Liver (tissue), 9 donors: Measurements from ENCODE around the gene ITLN1. TPM values are rescaled to one million over a fixed set of nuclear protein-coding genes. Genes with fewer than 3 reads are reported as not detected.

Source experiments
- DNase-seq: peaks from one replicate; pipeline ENCODE4 v3.0.0-alpha.2; 2017; ENCODE audit warnings: low spot score
- H3K27ac ChIP-seq, 2 donors: one replicate each; pipeline ENCODE4 v1.7.0; 2013; ENCODE audit warnings: inconsistent platforms in 2 of 2, low read length in 2 of 2, control low read depth in 1 of 2, low read depth in 1 of 2, mild to moderate bottlenecking in 1 of 2
- H3K27me3 ChIP-seq, 4 donors: one replicate each; pipeline versions ENCODE4 v1.6.1 to v1.7.0; 2013; ENCODE audit warnings: low read length in 3 of 4, inconsistent platforms in 1 of 4, mild to moderate bottlenecking in 1 of 4, moderate library complexity in 1 of 4; ENCODE audit not compliant: control insufficient read depth in 4 of 4, insufficient read depth in 4 of 4
- H3K36me3 ChIP-seq, 4 donors: one replicate each; pipeline versions ENCODE4 v1.6.1 to v1.7.0; 2013; ENCODE audit warnings: low read length in 3 of 4, mild to moderate bottlenecking in 3 of 4, low read depth in 1 of 4, moderate library complexity in 1 of 4; ENCODE audit not compliant: control insufficient read depth in 4 of 4, insufficient read depth in 3 of 4
- H3K4me1 ChIP-seq, 4 donors: one replicate each; pipeline versions ENCODE4 v1.6.1 to v1.7.0; 2013; ENCODE audit warnings: low read length in 3 of 4, mild to moderate bottlenecking in 3 of 4, moderate library complexity in 1 of 4; ENCODE audit not compliant: control insufficient read depth in 4 of 4, insufficient read depth in 4 of 4
- H3K4me3 ChIP-seq, 3 donors: one replicate each; pipeline versions ENCODE4 v1.6.1 to v1.7.0; 2013; ENCODE audit warnings: low read length in 3 of 3, control low read depth in 1 of 3, low read depth in 1 of 3, mild to moderate bottlenecking in 1 of 3
- H3K9ac ChIP-seq, 2 donors: one replicate each; pipeline ENCODE4 v1.7.0; 2013; ENCODE audit warnings: low read length in 2 of 2, mild to moderate bottlenecking in 2 of 2, moderate library complexity in 2 of 2, control low read depth in 1 of 2, low read depth in 1 of 2
- H3K9me3 ChIP-seq, 4 donors: one replicate each; pipeline versions ENCODE4 v1.6.1 to v1.7.0; 2013; ENCODE audit warnings: low read length in 3 of 4; ENCODE audit not compliant: control insufficient read depth in 4 of 4
- ATF3 ChIP-seq: IDR thresholded peaks from 2 replicates; pipeline ENCODE4 v1.6.1; 2016; ENCODE audit warnings: antibody characterized with exemption
- CTCF ChIP-seq: fragments of 150-350 bp; IDR thresholded peaks from 2 replicates; pipeline ENCODE4 v1.5.1; 2017; ENCODE audit warnings: improper control_type of control experiment, low read depth, low read length; ENCODE audit not compliant: missing input control
- EGR1 ChIP-seq, 2 donors: IDR thresholded peaks; 2 replicates each; pipeline ENCODE4 v1.6.1; 2016 to 2018; ENCODE audit warnings: antibody characterized with exemption in 2 of 2, low read depth in 2 of 2
- FOXA1 ChIP-seq: IDR thresholded peaks from 2 replicates; pipeline ENCODE4 v1.6.1; 2016; ENCODE audit warnings: antibody characterized with exemption
- FOXA2 ChIP-seq: IDR thresholded peaks from 2 replicates; pipeline ENCODE4 v1.6.1; 2016; ENCODE audit warnings: antibody characterized with exemption
- GABPA ChIP-seq, 2 donors: IDR thresholded peaks in 1 of 2; conservative IDR thresholded peaks in 1 of 2; 2 replicates each; pipeline ENCODE4 v1.6.1; 2016; ENCODE audit warnings: antibody characterized with exemption in 2 of 2, mild to moderate bottlenecking in 1 of 2, moderate library complexity in 1 of 2
- HNF4A ChIP-seq, 2 donors: conservative IDR thresholded peaks; 2 replicates each; pipeline ENCODE4 v1.6.1; 2016; ENCODE audit warnings: antibody characterized with exemption in 2 of 2, mild to moderate bottlenecking in 2 of 2
- HNF4G ChIP-seq: IDR thresholded peaks from 2 replicates; pipeline ENCODE4 v1.6.1; 2016; ENCODE audit warnings: antibody characterized with exemption
- MAX ChIP-seq: IDR thresholded peaks from 2 replicates; pipeline ENCODE4 v1.6.1; 2016; ENCODE audit warnings: antibody characterized with exemption
- RAD21 ChIP-seq, 2 donors: IDR thresholded peaks; 2 replicates each; pipeline ENCODE4 v1.6.1; 2016; ENCODE audit warnings: antibody characterized with exemption in 2 of 2, mild to moderate bottlenecking in 2 of 2
- REST ChIP-seq: IDR thresholded peaks from 2 replicates; pipeline ENCODE4 v1.6.1; 2016; ENCODE audit warnings: antibody characterized with exemption, mild to moderate bottlenecking
- RXRA ChIP-seq, 2 donors: IDR thresholded peaks; 2 replicates each; pipeline ENCODE4 v1.6.1; 2017 to 2018; ENCODE audit warnings: antibody characterized with exemption in 2 of 2, mild to moderate bottlenecking in 1 of 2
- SP1 ChIP-seq: IDR thresholded peaks from 2 replicates; pipeline ENCODE4 v1.6.1; 2018; ENCODE audit warnings: antibody characterized with exemption, mild to moderate bottlenecking
- TAF1 ChIP-seq: conservative IDR thresholded peaks from 2 replicates; pipeline ENCODE4 v1.6.1; 2016; ENCODE audit warnings: antibody characterized with exemption, mild to moderate bottlenecking
- YY1 ChIP-seq: IDR thresholded peaks from 2 replicates; pipeline ENCODE4 v1.6.1; 2016; ENCODE audit warnings: antibody characterized with exemption, mild to moderate bottlenecking
- WGBS: extraction: QIAGEN DNeasy Blood & Tissue Kit; methylation state at CpG from one replicate; pipeline ENCODE4 v1.1.7; 2013; 5-methylcytosine and 5-hydroxymethylcytosine counted together
- polyA plus RNA-seq, 2 donors: library from polyadenylated mRNA; stranded (reverse) in 1 of 2; unstranded in 1 of 2; fragments of 200-250 nt in 1 of 2; fragments of >200 nt in 1 of 2; fragmentation: Nextera tagmentation in 1 of 2; extraction: Ambion mirVana in 1 of 2; gene quantifications; one replicate each; pipeline versions ENCODE4 v1.2.1 to v1.2.3, GENCODE V29; 2013 to 2015
- total RNA-seq, 2 donors: library from RNA; depleted of rRNA; stranded (reverse); fragments of >200 nt; gene quantifications; one replicate each; pipeline ENCODE4 v1.2.3, GENCODE V29; 2014
- TF ChIP-seq, protein P1 (sequence below): IDR thresholded peaks from 2 replicates; pipeline ENCODE4 v1.6.1; 2016; ENCODE audit warnings: antibody characterized with exemption
- donor health status: healthy.
- donor health status: healthy.
- donor health status: healthy.
- donor health status: healthy.
- donor health status: healthy.

The ITLN1 gene
- total and polyA plus RNA-seq, 4 donors = 3.7 to 13.4 (median 5.5) TPM

- DNase-seq = no peak
- Histone ChIP-seq H3K27ac (no peak overlapping the region), H3K4me1 (no peaks in the 10 kb centered on the region), H3K9me3 (no peaks in the 10 kb centered on the region), H3K9ac (no peak overlapping the region), H3K4me3 (no peak overlapping the region), H3K27me3 (no peaks in the 10 kb centered on the region), H3K36me3 (no peaks in the 10 kb centered on the region)
- 79% methylated on average over 8 of the region's 8 CpGs for WGBS
- no peak for TF ChIP-seq HNF4G
- no peak for TF ChIP-seq SP1
- no peak for TF ChIP-seq EGR1 (IDR thresholded peaks at IDR 0.05; ENCODE audit: low read depth in 2 of 2)
- TF ChIP-seq FOXA1 = no peak
- TF ChIP-seq YY1 = no peak
- no peak for TF ChIP-seq GABPA (IDR thresholded peaks at IDR 0.05 in 1 of 2, conservative IDR thresholded peaks at IDR 0.05 in 1 of 2)
- no peak for TF ChIP-seq TAF1
- no peak for TF ChIP-seq CTCF
- no peak for TF ChIP-seq RXRA (IDR thresholded peaks at IDR 0.05)
Observed at GRCh38 chr1:160850993-160851392, 34.0 kb downstream of the ITLN1 start.

GRCh38 chr1:160850541-160850940, 34.4 kb downstream of the ITLN1 start:
- no peaks in the 10 kb centered on the region for H3K9me3 ChIP-seq
- H3K27ac ChIP-seq = no peak overlapping the region
- DNase-seq = no peak
- 82% methylated on average over 5 of the region's 5 CpGs for WGBS
- TF ChIP-seq SP1 = no peak
- TF ChIP-seq ATF3 = no peak
- no peak for TF ChIP-seq REST
- TF ChIP-seq RAD21 (IDR thresholded peaks at IDR 0.05) = no peak
- TF ChIP-seq TAF1 = no peak
- no peak for TF ChIP-seq FOXA1
- no peak for TF ChIP-seq GABPA (IDR thresholded peaks at IDR 0.05 in 1 of 2, conservative IDR thresholded peaks at IDR 0.05 in 1 of 2)
- TF ChIP-seq YY1 = no peak
- TF ChIP-seq HNF4A (conservative IDR thresholded peaks at IDR 0.05) = no peak
- TF ChIP-seq, protein P1, sequence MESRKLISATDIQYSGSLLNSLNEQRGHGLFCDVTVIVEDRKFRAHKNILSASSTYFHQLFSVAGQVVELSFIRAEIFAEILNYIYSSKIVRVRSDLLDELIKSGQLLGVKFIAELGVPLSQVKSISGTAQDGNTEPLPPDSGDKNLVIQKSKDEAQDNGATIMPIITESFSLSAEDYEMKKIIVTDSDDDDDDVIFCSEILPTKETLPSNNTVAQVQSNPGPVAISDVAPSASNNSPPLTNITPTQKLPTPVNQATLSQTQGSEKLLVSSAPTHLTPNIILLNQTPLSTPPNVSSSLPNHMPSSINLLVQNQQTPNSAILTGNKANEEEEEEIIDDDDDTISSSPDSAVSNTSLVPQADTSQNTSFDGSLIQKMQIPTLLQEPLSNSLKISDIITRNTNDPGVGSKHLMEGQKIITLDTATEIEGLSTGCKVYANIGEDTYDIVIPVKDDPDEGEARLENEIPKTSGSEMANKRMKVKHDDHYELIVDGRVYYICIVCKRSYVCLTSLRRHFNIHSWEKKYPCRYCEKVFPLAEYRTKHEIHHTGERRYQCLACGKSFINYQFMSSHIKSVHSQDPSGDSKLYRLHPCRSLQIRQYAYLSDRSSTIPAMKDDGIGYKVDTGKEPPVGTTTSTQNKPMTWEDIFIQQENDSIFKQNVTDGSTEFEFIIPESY = no peak
- no peak for TF ChIP-seq MAX
- TF ChIP-seq FOXA2 = no peak
- no peak for TF ChIP-seq RXRA (IDR thresholded peaks at IDR 0.05)
- no peaks in the 10 kb centered on the region for H3K4me1 ChIP-seq
- no peak overlapping the region for H3K9ac ChIP-seq
- H3K27me3 ChIP-seq = no peaks in the 10 kb centered on the region
- no peak overlapping the region for H3K4me3 ChIP-seq
- H3K36me3 ChIP-seq = no peaks in the 10 kb centered on the region
